ENCODE data around the gene NR0B2.

NR0B2 gene

GRCh38 chr1:26946270-26946669 is 32.5 kb upstream of the NR0B2 start:
- TF ChIP-seq CTCF (IDR thresholded peaks at IDR 0.05; ENCODE audit: insufficient read depth, low read depth, low read length, missing control alignments) = no peak

GRCh38 chr1:26945728-26946127 is 32.0 kb upstream of the NR0B2 start:
- no peak overlapping the region for H3K4me3 ChIP-seq (ENCODE audit: low read length)
- TF ChIP-seq CTCF (IDR thresholded peaks at IDR 0.05; ENCODE audit: insufficient read depth, low read depth, low read length, missing control alignments) = no peak
- DNase-seq (ENCODE audit: low read depth) = no peak

More at GRCh38 chr1:26946270-26946669, 32.5 kb upstream of the NR0B2 start:
- DNase-seq (ENCODE audit: low read depth) = no peak
- H3K4me3 ChIP-seq (ENCODE audit: low read length) = no peak overlapping the region

- no peak overlapping the region for H3K4me3 ChIP-seq (ENCODE audit: low read length)
- no peak for DNase-seq (ENCODE audit: low read depth)
- no peak for TF ChIP-seq CTCF (IDR thresholded peaks at IDR 0.05; ENCODE audit: insufficient read depth, low read depth, low read length, missing control alignments)
Observed at GRCh38 chr1:26945138-26945537, 31.4 kb upstream of the NR0B2 start.

- TF ChIP-seq CTCF (IDR thresholded peaks at IDR 0.05; ENCODE audit: insufficient read depth, low read depth, low read length, missing control alignments) = no peak
- no peak overlapping the region for H3K4me3 ChIP-seq (ENCODE audit: low read length)
- no peak for DNase-seq (ENCODE audit: low read depth)
Observed at GRCh38 chr1:26942656-26943055, 28.9 kb upstream of the NR0B2 start.

GRCh38 chr1:26941311-26941710 is 27.5 kb upstream of the NR0B2 start:
- no peak for TF ChIP-seq CTCF (IDR thresholded peaks at IDR 0.05; ENCODE audit: insufficient read depth, low read depth, low read length, missing control alignments)
- no peak overlapping the region for H3K4me3 ChIP-seq (ENCODE audit: low read length)
- no peak for DNase-seq (ENCODE audit: low read depth)

- no peak for TF ChIP-seq CTCF (IDR thresholded peaks at IDR 0.05; ENCODE audit: insufficient read depth, low read depth, low read length, missing control alignments)
- no peak for DNase-seq (ENCODE audit: low read depth)
- H3K4me3 ChIP-seq (ENCODE audit: low read length) = no peak overlapping the region
Observed at GRCh38 chr1:26938659-26939025, 24.9 kb upstream of the NR0B2 start.

- TF ChIP-seq CTCF (IDR thresholded peaks at IDR 0.05; ENCODE audit: insufficient read depth, low read depth, low read length, missing control alignments) = no peak
- H3K4me3 ChIP-seq (ENCODE audit: low read length) = no peak overlapping the region
- no peak for DNase-seq (ENCODE audit: low read depth)
Observed at GRCh38 chr1:26938004-26938658, 24.4 kb upstream of the NR0B2 start.

Measured in epithelial cell of esophagus (primary cell).